ENCODE measurements around the gene SHKBP1.

Gene SHKBP1

DNA sequence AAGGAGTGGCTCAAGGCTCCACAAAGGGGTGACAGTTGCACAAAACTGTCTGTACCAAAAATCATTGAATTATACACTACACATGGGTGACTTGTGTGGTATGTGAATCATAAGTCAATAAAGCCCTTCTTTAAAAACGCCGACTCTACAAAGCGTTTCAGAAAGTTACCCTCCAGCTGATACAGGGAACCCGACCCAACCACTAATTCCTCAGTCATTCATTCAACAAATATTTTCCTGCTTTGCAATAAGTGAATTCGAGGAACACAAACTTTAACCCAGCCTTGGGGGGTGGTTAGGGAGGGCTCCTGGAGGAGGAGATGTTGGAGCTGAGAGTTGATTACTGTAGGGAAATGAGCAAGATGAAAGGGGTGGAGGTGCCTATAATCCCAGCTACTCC, 56.5 kb downstream of the SHKBP1 start:
- H3K4me3 ChIP-seq (ENCODE audit: low read depth, low read length) = no peak overlapping the region
- TF ChIP-seq, protein P1, sequence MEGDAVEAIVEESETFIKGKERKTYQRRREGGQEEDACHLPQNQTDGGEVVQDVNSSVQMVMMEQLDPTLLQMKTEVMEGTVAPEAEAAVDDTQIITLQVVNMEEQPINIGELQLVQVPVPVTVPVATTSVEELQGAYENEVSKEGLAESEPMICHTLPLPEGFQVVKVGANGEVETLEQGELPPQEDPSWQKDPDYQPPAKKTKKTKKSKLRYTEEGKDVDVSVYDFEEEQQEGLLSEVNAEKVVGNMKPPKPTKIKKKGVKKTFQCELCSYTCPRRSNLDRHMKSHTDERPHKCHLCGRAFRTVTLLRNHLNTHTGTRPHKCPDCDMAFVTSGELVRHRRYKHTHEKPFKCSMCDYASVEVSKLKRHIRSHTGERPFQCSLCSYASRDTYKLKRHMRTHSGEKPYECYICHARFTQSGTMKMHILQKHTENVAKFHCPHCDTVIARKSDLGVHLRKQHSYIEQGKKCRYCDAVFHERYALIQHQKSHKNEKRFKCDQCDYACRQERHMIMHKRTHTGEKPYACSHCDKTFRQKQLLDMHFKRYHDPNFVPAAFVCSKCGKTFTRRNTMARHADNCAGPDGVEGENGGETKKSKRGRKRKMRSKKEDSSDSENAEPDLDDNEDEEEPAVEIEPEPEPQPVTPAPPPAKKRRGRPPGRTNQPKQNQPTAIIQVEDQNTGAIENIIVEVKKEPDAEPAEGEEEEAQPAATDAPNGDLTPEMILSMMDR (IDR thresholded peaks at IDR 0.05; ENCODE audit: low read depth, low read length, missing control alignments) = no peak
- DNase-seq (ENCODE audit: low read depth) = no peak

DNA sequence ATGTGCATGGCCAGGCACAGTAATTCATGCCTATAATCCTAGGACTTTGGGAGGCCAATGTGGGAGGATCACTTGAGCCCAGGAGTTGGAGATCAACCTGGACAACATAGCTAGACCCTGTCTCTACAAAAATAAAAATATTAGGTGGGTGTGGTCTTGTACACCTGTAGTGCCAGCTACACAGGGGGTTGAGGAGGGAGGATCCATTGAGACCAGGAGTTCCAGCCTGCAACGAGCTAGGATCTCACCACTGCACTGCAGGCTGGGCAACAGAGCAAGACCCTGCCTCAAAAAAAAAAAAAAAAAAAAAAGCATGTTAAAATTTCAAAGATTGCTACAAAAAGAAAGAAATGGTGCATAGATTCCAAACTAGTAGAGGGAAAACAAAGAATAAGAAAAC, 61.7 kb downstream of the SHKBP1 start:
- TF ChIP-seq, protein P1 (IDR thresholded peaks at IDR 0.05; ENCODE audit: low read depth, low read length, missing control alignments) = no peak
- DNase-seq (ENCODE audit: low read depth) = no peak
- no peak overlapping the region for H3K4me3 ChIP-seq (ENCODE audit: low read depth, low read length)

DNA sequence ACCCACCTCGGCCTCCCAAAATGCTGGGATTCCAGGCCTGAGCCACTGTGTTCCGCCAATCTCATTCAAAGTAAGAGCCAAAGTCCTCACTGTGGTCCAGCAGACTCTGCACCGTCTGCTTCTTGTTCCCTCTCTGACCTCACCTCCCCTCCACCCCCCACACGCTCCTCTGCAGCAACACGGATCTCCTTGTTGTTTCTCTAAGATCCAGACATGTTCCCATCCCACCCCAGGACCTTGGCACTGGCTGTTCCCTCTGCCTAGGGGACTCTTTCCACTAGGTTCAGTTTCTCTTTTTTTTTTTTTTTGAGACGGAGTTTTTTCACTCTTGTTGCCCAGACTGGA, 62.9 kb downstream of the SHKBP1 start:
- TF ChIP-seq, protein P1 (IDR thresholded peaks at IDR 0.05; ENCODE audit: low read depth, low read length, missing control alignments) = no peak
- no peak overlapping the region for H3K4me3 ChIP-seq (ENCODE audit: low read depth, low read length)
- DNase-seq (ENCODE audit: low read depth) = no peak

DNA sequence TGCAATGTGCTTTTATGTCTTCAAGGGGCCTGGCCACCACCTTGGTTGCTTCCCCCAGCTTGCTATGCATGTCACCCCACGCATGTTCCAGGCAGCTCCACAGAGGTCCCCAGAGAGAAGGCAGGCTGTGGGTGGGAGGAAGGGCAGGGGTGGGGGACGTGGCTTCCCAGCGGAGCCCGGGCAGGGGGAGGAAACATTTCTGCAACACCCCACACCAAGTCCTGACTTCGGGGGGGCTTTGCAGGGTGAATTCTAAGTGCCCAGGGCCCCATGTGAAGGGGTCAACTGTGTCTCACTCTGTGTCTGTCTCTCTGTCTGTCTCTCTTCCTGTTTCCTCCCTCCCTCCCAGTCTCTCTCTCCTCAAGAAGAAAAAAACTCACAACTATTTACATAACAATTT, 64.1 kb downstream of the SHKBP1 start:
- TF ChIP-seq, protein P1 (IDR thresholded peaks at IDR 0.05; ENCODE audit: low read depth, low read length, missing control alignments) = no peak
- DNase-seq (ENCODE audit: low read depth) = no peak
- no peak overlapping the region for H3K4me3 ChIP-seq (ENCODE audit: low read depth, low read length)
